Fibroblast of skin of left biceps (primary cell): Measurements from ENCODE around the gene LOC128125822.
"Not testable (repeated sequence)": the region's sequence is repeated elsewhere in the genome, so short reads cannot be mapped to it uniquely, and the experiment has no call there.

Source experiments
- DNase-seq, 2 experiments: peaks; one replicate each; pipeline ENCODE4 v3.0.0-alpha.2; 2013; ENCODE audit warnings: low read depth in 2 of 2

The LOC128125822 gene

DNA sequence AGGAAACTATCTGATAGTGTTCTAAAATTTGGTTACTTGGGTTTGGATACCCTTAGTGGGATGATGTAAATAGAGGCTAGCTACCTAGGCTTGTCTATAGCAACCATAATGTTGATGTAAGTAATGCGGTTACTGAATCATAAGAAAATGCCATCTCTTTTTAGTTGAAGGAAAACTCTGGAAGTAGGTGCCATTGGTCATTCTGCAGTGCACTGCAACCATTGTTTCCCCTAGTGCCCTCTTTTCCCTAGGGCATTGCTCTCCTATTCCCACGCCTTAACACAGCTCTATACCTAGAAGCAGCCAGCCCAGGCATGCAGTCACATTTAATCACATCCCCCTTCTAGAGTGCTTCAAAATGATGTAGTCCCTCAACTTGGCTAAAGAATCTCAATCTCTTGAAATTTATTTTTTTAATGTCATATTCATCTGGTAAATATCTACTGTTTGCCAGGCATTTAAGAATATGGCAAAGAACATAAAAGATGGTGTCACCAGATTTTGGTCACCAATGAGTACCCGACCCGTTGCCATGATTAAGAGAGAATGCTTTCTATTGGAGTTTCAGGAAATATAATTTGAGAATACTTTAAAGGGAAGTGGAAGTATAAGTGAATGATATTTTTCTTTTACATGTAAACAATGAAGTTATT is 10.4 kb downstream of the LOC128125822 start:
- DNase-seq: no peak

- no peak for DNase-seq
Measured at GRCh38 chr6:63584125-63584514, 11.8 kb downstream of the LOC128125822 start.

DNA sequence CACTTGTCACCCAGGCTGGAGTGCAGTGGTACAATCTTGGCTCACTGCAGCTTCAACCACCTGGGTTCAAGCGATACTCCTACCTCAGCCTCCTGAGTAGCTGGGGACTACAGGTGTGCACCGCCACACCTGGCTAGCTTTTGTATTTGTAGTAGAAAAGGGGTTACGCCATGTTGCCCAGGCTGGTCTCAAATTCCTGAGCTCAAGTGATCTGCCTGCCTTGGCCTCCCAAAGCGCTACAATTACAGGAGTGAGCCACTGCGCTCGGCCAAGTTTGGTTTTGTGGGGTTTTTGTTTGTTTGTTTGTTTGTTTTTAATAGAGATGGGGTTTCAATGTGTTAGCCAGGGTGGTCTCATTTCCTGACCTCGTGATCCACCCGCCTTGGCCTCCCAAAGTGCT is 12.3 kb downstream of the LOC128125822 start:
- no peak for DNase-seq

- not testable (repeated sequence) for DNase-seq
Measured at GRCh38 chr6:63585652-63586051, 13.4 kb downstream of the LOC128125822 start.

DNA sequence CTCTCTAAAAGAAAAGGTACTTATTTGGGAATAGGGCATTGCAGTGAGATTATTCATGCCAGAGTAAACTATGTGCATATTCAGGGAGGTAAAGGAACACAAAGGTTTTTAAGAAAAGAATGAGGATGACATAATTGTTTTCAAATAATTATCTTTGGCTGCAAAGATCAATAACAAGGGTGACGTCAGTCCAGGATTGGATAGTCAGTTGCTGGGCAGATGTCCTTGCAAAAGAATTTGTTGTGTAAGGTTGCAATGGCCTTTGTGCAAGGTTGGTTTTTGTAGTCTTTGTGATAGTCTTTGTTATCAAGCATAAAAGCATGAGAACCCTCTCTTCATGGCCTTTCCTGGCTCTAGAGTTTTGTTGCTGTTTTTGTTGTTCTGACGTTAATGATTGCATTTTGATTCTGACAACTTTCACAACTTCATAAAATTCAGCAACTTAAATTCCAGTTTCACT is 17.7 kb downstream of the LOC128125822 start:
- DNase-seq: no peak

GRCh38 chr6:63592886-63593285 is 20.6 kb downstream of the LOC128125822 start:
- DNase-seq: no peak

DNA sequence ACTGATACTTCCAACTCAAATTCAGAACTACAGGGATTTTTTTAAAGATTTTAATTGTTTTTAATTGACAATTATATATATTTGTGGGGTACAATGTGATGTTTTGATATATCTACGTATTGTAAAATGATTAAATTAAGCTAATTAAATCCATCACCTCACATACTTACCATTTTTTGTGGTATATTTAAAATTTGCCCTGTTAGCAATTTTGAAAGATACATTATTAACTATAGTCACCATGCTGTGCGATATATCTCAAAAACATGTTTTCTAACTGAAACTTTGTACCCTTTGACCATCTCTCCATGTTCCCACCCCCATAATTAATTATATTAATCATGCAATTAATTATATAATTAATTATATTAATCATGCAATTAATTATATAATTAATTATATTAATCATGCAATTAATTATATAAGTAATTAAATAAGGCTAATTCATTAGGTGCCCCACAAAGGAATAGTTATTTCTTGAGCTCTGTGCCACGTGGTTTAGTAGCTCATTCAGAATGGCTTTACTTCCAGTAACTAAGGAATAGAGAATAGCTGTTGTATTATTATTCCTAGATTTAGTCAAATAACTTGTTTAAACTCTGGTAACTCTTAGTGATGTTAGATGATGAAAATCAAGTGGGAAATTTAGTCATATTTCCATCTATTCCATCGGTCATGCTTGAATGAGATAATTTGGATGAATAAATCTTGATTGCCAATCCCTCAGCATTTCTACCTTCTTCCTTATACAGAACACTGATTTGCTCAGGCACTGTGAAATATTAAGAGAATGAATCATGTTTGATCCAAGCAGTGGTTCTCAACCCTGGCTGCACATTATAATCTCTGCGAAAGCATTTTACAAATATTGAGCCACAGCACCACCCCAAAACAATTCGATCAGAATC is 25.1 kb downstream of the LOC128125822 start:
- no peak for DNase-seq

- no peak for DNase-seq
Measured at GRCh38 chr6:63598049-63599036, 26.1 kb downstream of the LOC128125822 start.

- DNase-seq: no peak
Measured at GRCh38 chr6:63599243-63599642, 27.0 kb downstream of the LOC128125822 start.

- no peak for DNase-seq
Measured at GRCh38 chr6:63600136-63600535, 27.9 kb downstream of the LOC128125822 start.

GRCh38 chr6:63609231-63609630 is 37.0 kb downstream of the LOC128125822 start:
- no peak for DNase-seq

DNA sequence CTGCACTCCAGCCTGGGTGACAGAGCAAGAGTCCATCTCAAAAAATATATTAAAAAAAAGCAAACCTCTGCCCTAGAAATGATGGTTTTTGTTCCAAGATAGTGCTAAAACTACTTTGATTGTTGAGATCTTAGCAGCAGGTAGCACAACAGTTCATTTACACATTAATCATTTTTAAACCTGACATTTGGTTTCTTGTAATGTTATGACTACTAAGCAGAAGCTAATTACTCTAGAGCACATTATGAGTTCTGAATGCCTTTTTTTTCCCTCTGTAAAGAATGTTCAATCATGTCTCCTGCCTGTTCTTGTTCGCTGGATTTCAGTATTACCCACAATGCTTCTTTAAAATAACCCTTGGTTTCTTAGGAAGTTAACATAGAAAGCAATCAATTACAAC is 38.7 kb downstream of the LOC128125822 start:
- DNase-seq: no peak

GRCh38 chr6:63611560-63611959 is 39.3 kb downstream of the LOC128125822 start:
- DNase-seq: no peak

- no peak for DNase-seq
Measured at GRCh38 chr6:63615590-63615989, 43.3 kb downstream of the LOC128125822 start.
